HEK293 (cell line): ENCODE data around the gene POLR1B.
A peak's percentile ranks its signal among the peaks of the same experiment; 100 is the strongest.

ENCODE experiments used
- CTCF ChIA-PET: fragments of 350-600 bp; formaldehyde crosslinking; extraction: SDS; loops from one replicate; lab custom pipeline; 2021; ENCODE audit warnings: antibody characterized with exemption; lab: Yijun Ruan, JAX
- POLR2A ChIA-PET: fragments of 300-600 bp; formaldehyde crosslinking; extraction: SDS; loops from one replicate; lab custom pipeline; 2020; ENCODE audit warnings: antibody characterized with exemption, inconsistent platforms; lab: Yijun Ruan, JAX
- H3K27ac ChIP-seq: fragments of 200-500 bp; sonication (Bioruptor generic); 2 replicates; pipeline ENCODE4 v1.5.1; 2014; ENCODE audit warnings: low read depth, low read length, control low read depth, inconsistent platforms; ENCODE audit errors: extremely low read depth
- H3K36me3 ChIP-seq, 2 experiments: fragments of 200-500 bp in 1 of 2; sonication (Bioruptor generic) in 1 of 2; 1 replicate in 1 of 2; 2 replicates in 1 of 2; pipeline ENCODE4 v1.5.1; 2014 to 2017; ENCODE audit warnings: inconsistent platforms in 2 of 2, low read length in 2 of 2; ENCODE audit not compliant: control insufficient read depth in 2 of 2, insufficient read depth in 1 of 2
- H3K4me1 ChIP-seq: fragments of 200-500 bp; sonication (Bioruptor generic); 2 replicates; pipeline ENCODE4 v1.5.1; 2014; ENCODE audit warnings: mild to moderate bottlenecking, low read length, inconsistent platforms; ENCODE audit not compliant: control insufficient read depth, insufficient read depth
- H3K4me3 ChIP-seq: 2 replicates; pipeline ENCODE4 v1.5.1; 2011; ENCODE audit warnings: low read depth, mild to moderate bottlenecking, control low read depth, low read length, moderate library complexity
- H3K9me3 ChIP-seq: fragments of 200-500 bp; sonication (Bioruptor generic); 2 replicates; pipeline ENCODE4 v1.5.1; 2014; ENCODE audit warnings: low read depth, low read length, inconsistent platforms; ENCODE audit not compliant: control insufficient read depth, insufficient read depth
- EGR2 ChIP-seq: fragments of 450-650 bp; formaldehyde crosslinking; IDR thresholded peaks from 2 replicates; pipeline ENCODE4 v1.5.1; 2016; ENCODE audit warnings: low read depth, missing biosample characterization, missing genetic modification characterization
- RBAK ChIP-seq: fragments of 450-650 bp; formaldehyde crosslinking; IDR thresholded peaks from 2 replicates; pipeline ENCODE4 v1.5.1; 2016; ENCODE audit warnings: missing biosample characterization, missing genetic modification characterization
- YY1 ChIP-seq: fragments of 450-650 bp; formaldehyde crosslinking; IDR thresholded peaks from 2 replicates; pipeline ENCODE4 v1.5.1; 2018; ENCODE audit warnings: missing biosample characterization, missing genetic modification characterization
- ZBTB8A ChIP-seq: fragments of 450-650 bp; formaldehyde crosslinking; IDR thresholded peaks from 2 replicates; pipeline ENCODE4 v1.5.1; 2016; ENCODE audit warnings: missing biosample characterization, missing genetic modification characterization
- ZNF114 ChIP-seq: fragments of 450-650 bp; formaldehyde crosslinking; IDR thresholded peaks from 2 replicates; pipeline ENCODE4 v1.5.0; 2017; ENCODE audit warnings: missing biosample characterization, missing genetic modification characterization
- ZNF132 ChIP-seq: fragments of 450-650 bp; formaldehyde crosslinking; IDR thresholded peaks from 2 replicates; pipeline ENCODE4 v1.5.1; 2017; ENCODE audit warnings: missing biosample characterization, missing genetic modification characterization, borderline replicate concordance
- ZNF138 ChIP-seq: fragments of 450-650 bp; formaldehyde crosslinking; IDR thresholded peaks from 2 replicates; pipeline ENCODE4 v1.5.1; 2016; ENCODE audit warnings: missing biosample characterization, missing genetic modification characterization, borderline replicate concordance
- ZNF174 ChIP-seq: fragments of 450-650 bp; formaldehyde crosslinking; IDR thresholded peaks from 2 replicates; pipeline ENCODE4 v1.5.0; 2017; ENCODE audit warnings: missing biosample characterization, mild to moderate bottlenecking, missing genetic modification characterization
- ZNF184 ChIP-seq: fragments of 450-650 bp; IDR thresholded peaks from 2 replicates; pipeline ENCODE4 v1.5.1; 2018; ENCODE audit warnings: missing biosample characterization, mild to moderate bottlenecking, missing genetic modification characterization
- ZNF211 ChIP-seq: fragments of 450-650 bp; formaldehyde crosslinking; IDR thresholded peaks from 2 replicates; pipeline ENCODE4 v1.5.1; 2016; ENCODE audit warnings: low read depth, missing biosample characterization, missing genetic modification characterization
- ZNF266 ChIP-seq: fragments of 450-650 bp; formaldehyde crosslinking; IDR thresholded peaks from 2 replicates; pipeline ENCODE4 v1.5.1; 2016; ENCODE audit warnings: missing biosample characterization, missing genetic modification characterization, low read depth
- ZNF629 ChIP-seq: fragments of 450-650 bp; formaldehyde crosslinking; IDR thresholded peaks from 2 replicates; pipeline ENCODE4 v1.5.1; 2017; ENCODE audit warnings: missing biosample characterization, missing genetic modification characterization
- ZNF660 ChIP-seq: fragments of 450-650 bp; IDR thresholded peaks from 2 replicates; pipeline ENCODE4 v1.5.1; 2018; ENCODE audit warnings: missing biosample characterization, mild to moderate bottlenecking, missing genetic modification characterization
- ZNF664 ChIP-seq: fragments of 450-650 bp; formaldehyde crosslinking; IDR thresholded peaks from 2 replicates; pipeline ENCODE4 v1.5.1; 2016; ENCODE audit warnings: missing biosample characterization, missing genetic modification characterization
- ZNF670 ChIP-seq: fragments of 450-650 bp; formaldehyde crosslinking; IDR thresholded peaks from 2 replicates; pipeline ENCODE4 v1.5.1; 2016; ENCODE audit warnings: missing biosample characterization, missing genetic modification characterization, low read depth
- ZNF677 ChIP-seq: fragments of 450-650 bp; IDR thresholded peaks from 2 replicates; pipeline ENCODE4 v1.5.0; 2018; ENCODE audit warnings: missing biosample characterization, mild to moderate bottlenecking, missing genetic modification characterization, moderate library complexity
- ZSCAN16 ChIP-seq: fragments of 450-650 bp; formaldehyde crosslinking; IDR thresholded peaks from 2 replicates; pipeline ENCODE4 v1.5.1; 2016; ENCODE audit warnings: missing biosample characterization, missing genetic modification characterization
- TF ChIP-seq, protein P1 (sequence below): fragments of 450-650 bp; formaldehyde crosslinking; IDR thresholded peaks from 2 replicates; pipeline ENCODE4 v1.5.1; 2016; ENCODE audit warnings: missing biosample characterization, missing genetic modification characterization
- TF ChIP-seq, protein P2 (sequence below): sonication (generic); formaldehyde crosslinking; IDR thresholded peaks from 2 replicates; pipeline ENCODE4 v1.8.1; 2022; ENCODE audit warnings: mild to moderate bottlenecking, moderate library complexity, missing genetic modification reagents
- TF ChIP-seq, protein P3 (sequence below): fragments of 450-650 bp; formaldehyde crosslinking; IDR thresholded peaks from 2 replicates; pipeline ENCODE4 v1.5.1; 2017; ENCODE audit warnings: missing biosample characterization, missing genetic modification characterization
- TF ChIP-seq, protein P4 (sequence below): fragments of 450-650 bp; formaldehyde crosslinking; IDR thresholded peaks from 2 replicates; pipeline ENCODE4 v1.5.1; 2017; ENCODE audit warnings: missing biosample characterization, missing genetic modification characterization
- TF ChIP-seq, protein P5 (sequence below): fragments of 450-650 bp; formaldehyde crosslinking; IDR thresholded peaks from 2 replicates; pipeline ENCODE4 v1.5.1; 2017; ENCODE audit warnings: missing biosample characterization, missing genetic modification characterization
- TF ChIP-seq, protein P6 (sequence below): fragments of 450-650 bp; formaldehyde crosslinking; IDR thresholded peaks from 2 replicates; pipeline ENCODE4 v1.5.1; 2016; ENCODE audit warnings: missing biosample characterization, missing genetic modification characterization

Gene POLR1B

DNA sequence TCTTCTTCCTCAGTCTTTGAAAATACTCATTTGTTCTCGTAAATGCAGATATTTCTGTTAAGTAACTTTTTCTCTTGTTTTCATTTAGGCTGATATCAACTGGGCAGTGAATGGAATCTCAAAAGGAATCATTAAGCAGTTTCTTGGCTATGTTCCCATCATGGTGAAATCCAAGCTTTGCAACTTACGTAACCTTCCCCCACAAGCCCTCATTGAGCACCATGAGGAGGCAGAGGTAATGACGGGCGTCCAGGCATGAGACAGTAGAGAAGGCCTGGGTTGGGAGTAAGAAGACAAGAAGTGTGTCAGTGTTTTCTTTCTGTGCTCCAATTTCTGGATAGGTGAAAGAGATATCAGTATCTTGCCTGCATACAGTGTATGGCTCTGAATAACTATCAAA lies 5.1 kb downstream of the POLR1B start (continued):
- TF ChIP-seq, protein P1, sequence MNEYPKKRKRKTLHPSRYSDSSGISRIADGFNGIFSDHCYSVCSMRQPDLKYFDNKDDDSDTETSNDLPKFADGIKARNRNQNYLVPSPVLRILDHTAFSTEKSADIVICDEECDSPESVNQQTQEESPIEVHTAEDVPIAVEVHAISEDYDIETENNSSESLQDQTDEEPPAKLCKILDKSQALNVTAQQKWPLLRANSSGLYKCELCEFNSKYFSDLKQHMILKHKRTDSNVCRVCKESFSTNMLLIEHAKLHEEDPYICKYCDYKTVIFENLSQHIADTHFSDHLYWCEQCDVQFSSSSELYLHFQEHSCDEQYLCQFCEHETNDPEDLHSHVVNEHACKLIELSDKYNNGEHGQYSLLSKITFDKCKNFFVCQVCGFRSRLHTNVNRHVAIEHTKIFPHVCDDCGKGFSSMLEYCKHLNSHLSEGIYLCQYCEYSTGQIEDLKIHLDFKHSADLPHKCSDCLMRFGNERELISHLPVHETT (tag by site-specific recombination): no peak
- TF ChIP-seq, protein P2, sequence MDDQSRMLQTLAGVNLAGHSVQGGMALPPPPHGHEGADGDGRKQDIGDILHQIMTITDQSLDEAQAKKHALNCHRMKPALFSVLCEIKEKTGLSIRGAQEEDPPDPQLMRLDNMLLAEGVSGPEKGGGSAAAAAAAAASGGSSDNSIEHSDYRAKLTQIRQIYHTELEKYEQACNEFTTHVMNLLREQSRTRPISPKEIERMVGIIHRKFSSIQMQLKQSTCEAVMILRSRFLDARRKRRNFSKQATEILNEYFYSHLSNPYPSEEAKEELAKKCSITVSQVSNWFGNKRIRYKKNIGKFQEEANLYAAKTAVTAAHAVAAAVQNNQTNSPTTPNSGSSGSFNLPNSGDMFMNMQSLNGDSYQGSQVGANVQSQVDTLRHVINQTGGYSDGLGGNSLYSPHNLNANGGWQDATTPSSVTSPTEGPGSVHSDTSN (CRISPR knock-in tag): no peak
- TF ChIP-seq ZNF184 (tag by site-specific recombination) (no peak), ZNF138 (no peak), ZNF664 (tag by site-specific recombination) (no peak), ZSCAN16 (no peak), ZNF174 (no peak), ZNF132 (no peak), ZNF660 (tag by site-specific recombination) (peak; percentile 31; the same call in 1 of the 2 replicates), ZNF266 (no peak)
- TF ChIP-seq, protein P3, sequence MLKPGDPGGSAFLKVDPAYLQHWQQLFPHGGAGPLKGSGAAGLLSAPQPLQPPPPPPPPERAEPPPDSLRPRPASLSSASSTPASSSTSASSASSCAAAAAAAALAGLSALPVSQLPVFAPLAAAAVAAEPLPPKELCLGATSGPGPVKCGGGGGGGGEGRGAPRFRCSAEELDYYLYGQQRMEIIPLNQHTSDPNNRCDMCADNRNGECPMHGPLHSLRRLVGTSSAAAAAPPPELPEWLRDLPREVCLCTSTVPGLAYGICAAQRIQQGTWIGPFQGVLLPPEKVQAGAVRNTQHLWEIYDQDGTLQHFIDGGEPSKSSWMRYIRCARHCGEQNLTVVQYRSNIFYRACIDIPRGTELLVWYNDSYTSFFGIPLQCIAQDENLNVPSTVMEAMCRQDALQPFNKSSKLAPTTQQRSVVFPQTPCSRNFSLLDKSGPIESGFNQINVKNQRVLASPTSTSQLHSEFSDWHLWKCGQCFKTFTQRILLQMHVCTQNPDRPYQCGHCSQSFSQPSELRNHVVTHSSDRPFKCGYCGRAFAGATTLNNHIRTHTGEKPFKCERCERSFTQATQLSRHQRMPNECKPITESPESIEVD: 0 out of 2 replicates have a peak, but pooled peaks have one; percentile 32

DNA sequence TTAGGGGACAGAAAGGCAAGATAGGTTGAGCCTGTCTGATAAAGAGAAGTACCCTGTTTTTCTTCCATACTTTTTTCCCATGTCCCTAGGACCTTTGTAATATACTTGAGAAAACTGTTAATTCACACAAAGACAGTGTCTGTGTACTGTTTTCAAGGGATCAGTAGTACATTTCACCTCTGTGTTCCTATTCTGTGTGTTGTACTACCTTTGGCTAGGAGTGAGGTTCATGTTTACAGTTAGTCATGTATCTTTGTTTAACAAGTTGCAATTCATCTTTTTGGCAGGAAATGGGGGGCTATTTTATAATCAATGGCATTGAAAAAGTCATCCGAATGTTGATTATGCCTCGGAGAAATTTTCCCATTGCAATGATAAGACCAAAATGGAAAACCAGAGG lies 6.7 kb downstream of the POLR1B start:
- Histone ChIP-seq H3K36me3 (peaks cover 69 to 78% of the 10 kb centered on the region in 2 experiments), H3K9me3 (no peaks in the 10 kb centered on the region), H3K4me3 (no peak overlapping the region), H3K4me1 (peaks cover 6% of the 10 kb centered on the region; the same call in 1 of the 2 replicates), H3K27ac (no peak overlapping the region)
- POLR2A ChIA-PET: no interaction called here
- no peak for TF ChIP-seq ZSCAN16
- TF ChIP-seq ZNF114 (tag by site-specific recombination): no peak
- CTCF ChIA-PET: no interaction called here

DNA sequence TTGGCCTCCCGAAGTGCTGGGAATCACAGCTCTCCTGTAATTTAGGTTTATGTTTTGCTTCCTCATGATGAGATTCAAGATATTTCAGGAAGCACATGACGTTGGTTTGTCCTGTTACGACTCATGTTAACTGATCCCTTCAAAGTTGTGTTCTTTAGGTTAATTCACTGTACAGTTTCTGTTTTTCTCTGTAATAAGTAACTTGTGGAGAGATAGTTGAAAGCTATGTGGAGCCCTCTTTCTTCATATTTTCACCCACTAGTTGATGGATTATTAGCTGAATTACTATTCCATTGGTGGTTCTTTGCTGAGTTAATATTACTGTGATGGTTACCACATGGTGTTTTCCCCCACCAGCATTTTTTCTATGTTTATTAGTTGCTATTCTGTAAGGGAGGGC lies 23.8 kb downstream of the POLR1B start:
- CTCF ChIA-PET: interaction anchor here (0.7 to 1.2 kb wide), 3 partner anchors 9 to 376 kb away, joined by 3 to 6 read pairs (median 3); no protein-coding TSS in a partner anchor
- TF ChIP-seq YY1 (tag by site-specific recombination) (no peak), ZNF629 (no peak), ZBTB8A (tag by site-specific recombination) (no peak), ZNF211 (tag by site-specific recombination) (no peak), ZNF677 (tag by site-specific recombination) (no peak), RBAK (tag by site-specific recombination) (no peak), EGR2 (tag by site-specific recombination) (no peak), ZNF670 (tag by site-specific recombination) (no peak)
- TF ChIP-seq, protein P4, sequence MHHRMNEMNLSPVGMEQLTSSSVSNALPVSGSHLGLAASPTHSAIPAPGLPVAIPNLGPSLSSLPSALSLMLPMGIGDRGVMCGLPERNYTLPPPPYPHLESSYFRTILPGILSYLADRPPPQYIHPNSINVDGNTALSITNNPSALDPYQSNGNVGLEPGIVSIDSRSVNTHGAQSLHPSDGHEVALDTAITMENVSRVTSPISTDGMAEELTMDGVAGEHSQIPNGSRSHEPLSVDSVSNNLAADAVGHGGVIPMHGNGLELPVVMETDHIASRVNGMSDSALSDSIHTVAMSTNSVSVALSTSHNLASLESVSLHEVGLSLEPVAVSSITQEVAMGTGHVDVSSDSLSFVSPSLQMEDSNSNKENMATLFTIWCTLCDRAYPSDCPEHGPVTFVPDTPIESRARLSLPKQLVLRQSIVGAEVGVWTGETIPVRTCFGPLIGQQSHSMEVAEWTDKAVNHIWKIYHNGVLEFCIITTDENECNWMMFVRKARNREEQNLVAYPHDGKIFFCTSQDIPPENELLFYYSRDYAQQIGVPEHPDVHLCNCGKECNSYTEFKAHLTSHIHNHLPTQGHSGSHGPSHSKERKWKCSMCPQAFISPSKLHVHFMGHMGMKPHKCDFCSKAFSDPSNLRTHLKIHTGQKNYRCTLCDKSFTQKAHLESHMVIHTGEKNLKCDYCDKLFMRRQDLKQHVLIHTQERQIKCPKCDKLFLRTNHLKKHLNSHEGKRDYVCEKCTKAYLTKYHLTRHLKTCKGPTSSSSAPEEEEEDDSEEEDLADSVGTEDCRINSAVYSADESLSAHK: no peak
- TF ChIP-seq, protein P5, sequence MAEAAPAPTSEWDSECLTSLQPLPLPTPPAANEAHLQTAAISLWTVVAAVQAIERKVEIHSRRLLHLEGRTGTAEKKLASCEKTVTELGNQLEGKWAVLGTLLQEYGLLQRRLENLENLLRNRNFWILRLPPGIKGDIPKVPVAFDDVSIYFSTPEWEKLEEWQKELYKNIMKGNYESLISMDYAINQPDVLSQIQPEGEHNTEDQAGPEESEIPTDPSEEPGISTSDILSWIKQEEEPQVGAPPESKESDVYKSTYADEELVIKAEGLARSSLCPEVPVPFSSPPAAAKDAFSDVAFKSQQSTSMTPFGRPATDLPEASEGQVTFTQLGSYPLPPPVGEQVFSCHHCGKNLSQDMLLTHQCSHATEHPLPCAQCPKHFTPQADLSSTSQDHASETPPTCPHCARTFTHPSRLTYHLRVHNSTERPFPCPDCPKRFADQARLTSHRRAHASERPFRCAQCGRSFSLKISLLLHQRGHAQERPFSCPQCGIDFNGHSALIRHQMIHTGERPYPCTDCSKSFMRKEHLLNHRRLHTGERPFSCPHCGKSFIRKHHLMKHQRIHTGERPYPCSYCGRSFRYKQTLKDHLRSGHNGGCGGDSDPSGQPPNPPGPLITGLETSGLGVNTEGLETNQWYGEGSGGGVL: no peak
- TF ChIP-seq, protein P6, sequence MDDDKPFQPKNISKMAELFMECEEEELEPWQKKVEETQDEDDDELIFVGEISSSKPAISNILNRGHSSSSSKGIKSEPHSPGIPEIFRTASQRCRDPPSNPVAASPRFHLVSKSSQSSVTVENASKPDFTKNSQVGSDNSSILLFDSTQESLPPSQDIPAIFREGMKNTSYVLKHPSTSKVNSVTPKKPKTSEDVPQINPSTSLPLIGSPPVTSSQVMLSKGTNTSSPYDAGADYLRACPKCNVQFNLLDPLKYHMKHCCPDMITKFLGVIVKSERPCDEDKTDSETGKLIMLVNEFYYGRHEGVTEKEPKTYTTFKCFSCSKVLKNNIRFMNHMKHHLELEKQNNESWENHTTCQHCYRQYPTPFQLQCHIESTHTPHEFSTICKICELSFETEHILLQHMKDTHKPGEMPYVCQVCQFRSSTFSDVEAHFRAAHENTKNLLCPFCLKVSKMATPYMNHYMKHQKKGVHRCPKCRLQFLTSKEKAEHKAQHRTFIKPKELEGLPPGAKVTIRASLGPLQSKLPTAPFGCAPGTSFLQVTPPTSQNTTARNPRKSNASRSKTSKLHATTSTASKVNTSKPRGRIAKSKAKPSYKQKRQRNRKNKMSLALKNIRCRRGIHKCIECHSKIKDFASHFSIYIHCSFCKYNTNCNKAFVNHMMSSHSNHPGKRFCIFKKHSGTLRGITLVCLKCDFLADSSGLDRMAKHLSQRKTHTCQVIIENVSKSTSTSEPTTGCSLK: no peak

More for the DNA sequence above, 23.8 kb downstream of the POLR1B start:
- Histone ChIP-seq H3K27ac (no peak overlapping the region), H3K4me3 (no peak overlapping the region), H3K4me1 (no peaks in the 10 kb centered on the region), H3K36me3 (peaks cover 68 to 93% of the 10 kb centered on the region in 2 experiments), H3K9me3 (no peaks in the 10 kb centered on the region)
- POLR2A ChIA-PET: no interaction called here
